RWPE2 (cell line): ENCODE data around the gene BICDL1.

Experiments
- ATAC-seq: fragments of 200-7000 bp; cut with Tn5 transposase; 3 replicates; pipeline ENCODE4 v1.9.1; 2021; ENCODE audit warnings: low read depth
- DNase-seq: peaks from one replicate; pipeline ENCODE4 v3.0.0-alpha.2; 2020; ENCODE audit warnings: low spot score
- H3K27ac ChIP-seq: fragments of 450-650 bp; 2 replicates; pipeline ENCODE4 v1.5.1; 2017; ENCODE audit warnings: mild to moderate bottlenecking; ENCODE audit not compliant: poor library complexity, severe bottlenecking
- H3K27me3 ChIP-seq: fragments of 250-450 bp; sonication (Bioruptor Pico); 2 replicates; pipeline ENCODE4 v1.5.1; 2021; ENCODE audit warnings: mild to moderate bottlenecking, moderate library complexity; ENCODE audit not compliant: insufficient read depth, poor library complexity, severe bottlenecking
- H3K36me3 ChIP-seq: fragments of 250-450 bp; sonication (Bioruptor Pico); 2 replicates; pipeline ENCODE4 v1.5.1; 2020; ENCODE audit warnings: low read depth, mild to moderate bottlenecking, moderate library complexity
- H3K4me1 ChIP-seq: fragments of 250-450 bp; sonication (Bioruptor Pico); 2 replicates; pipeline ENCODE4 v1.5.1; 2021; ENCODE audit warnings: mild to moderate bottlenecking, moderate library complexity; ENCODE audit not compliant: insufficient read depth, poor library complexity, severe bottlenecking
- H3K4me3 ChIP-seq: fragments of 250-450 bp; sonication (Bioruptor Pico); 2 replicates; pipeline ENCODE4 v1.5.1; 2021; ENCODE audit warnings: mild to moderate bottlenecking, moderate library complexity; ENCODE audit not compliant: severe bottlenecking
- H3K9me3 ChIP-seq: fragments of 250-450 bp; sonication (Bioruptor Pico); 2 replicates; pipeline ENCODE4 v1.5.1; 2021; ENCODE audit warnings: mild to moderate bottlenecking, moderate library complexity; ENCODE audit not compliant: severe bottlenecking
- CTCF ChIP-seq: fragments of 450-650 bp; IDR thresholded peaks from one replicate; pipeline ENCODE4 v1.5.1; 2017; ENCODE audit warnings: mild to moderate bottlenecking, moderate library complexity; ENCODE audit not compliant: poor library complexity, severe bottlenecking

BICDL1 gene

GRCh38 chr12:120109570-120110267 lies 120.7 kb downstream of the BICDL1 start:
- Histone ChIP-seq H3K36me3 (peaks cover 31% of the 10 kb centered on the region), H3K4me1 (no peaks in the 10 kb centered on the region), H3K4me3 (no peak overlapping the region), H3K9me3 (no peaks in the 10 kb centered on the region), H3K27ac (no peak overlapping the region), H3K27me3 (no peaks in the 10 kb centered on the region)
- ATAC-seq (no peak), DNase-seq (no peak)
- no peak for TF ChIP-seq CTCF

DNA sequence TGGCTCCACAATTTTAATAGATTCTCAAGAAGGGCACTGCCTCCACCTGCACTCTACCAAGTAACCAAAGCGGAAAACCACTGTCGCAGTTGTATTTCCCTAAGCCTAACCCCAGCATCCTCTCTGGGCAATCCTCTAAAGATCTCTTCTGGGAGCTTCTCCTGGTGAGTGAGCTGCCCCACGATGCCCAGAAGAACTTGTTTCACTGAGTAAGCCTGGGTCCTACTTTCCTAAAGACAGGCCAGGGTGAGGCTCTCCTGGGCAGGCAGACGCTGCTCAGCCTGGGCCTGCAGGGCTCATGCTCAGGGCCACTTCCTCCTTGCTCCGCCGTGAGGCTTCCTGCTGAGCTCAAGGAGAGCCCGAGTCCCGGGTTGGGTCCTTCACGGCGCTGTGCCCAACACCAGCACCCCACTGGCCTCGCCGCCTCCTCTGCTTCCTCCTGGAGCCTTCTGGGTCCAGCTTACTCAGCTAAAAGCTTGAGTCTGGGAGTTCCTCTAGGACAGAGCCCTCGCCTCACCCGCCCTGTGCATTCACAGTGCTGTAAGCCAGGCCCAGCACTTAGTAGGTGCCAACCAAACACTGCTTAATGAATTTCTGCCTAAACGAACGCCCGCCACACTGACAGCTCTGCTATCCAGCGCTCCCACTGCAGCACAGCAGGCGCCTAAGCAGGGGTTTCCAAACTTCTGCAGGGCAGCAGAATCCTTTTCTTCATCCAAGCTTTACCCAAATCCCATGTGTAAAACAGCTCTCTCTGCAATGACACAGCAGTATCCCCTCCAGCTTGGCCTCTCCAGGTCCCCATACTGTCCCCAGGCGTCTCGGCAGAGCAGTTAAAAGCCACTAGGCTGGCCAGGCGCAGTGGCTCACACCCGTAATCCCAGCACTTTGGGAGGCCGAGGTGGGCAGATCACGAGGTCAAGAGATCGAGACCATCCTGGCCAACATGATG lies 121.8 kb downstream of the BICDL1 start:
- no peak for TF ChIP-seq CTCF
- H3K27me3 ChIP-seq: no peaks in the 10 kb centered on the region
- no peak overlapping the region for H3K4me3 ChIP-seq
- no peak for DNase-seq
- peaks cover 32% of the 10 kb centered on the region for H3K36me3 ChIP-seq
- no peaks in the 10 kb centered on the region for H3K9me3 ChIP-seq
- peak; percentile 20; the same call in 1 of the 3 replicates for ATAC-seq
- H3K27ac ChIP-seq: no peak overlapping the region
- H3K4me1 ChIP-seq: peaks cover 6% of the 10 kb centered on the region

GRCh38 chr12:120115066-120115465 lies 126.0 kb downstream of the BICDL1 start:
- no peak overlapping the region for H3K4me3 ChIP-seq
- H3K27ac ChIP-seq: no peak overlapping the region
- H3K9me3 ChIP-seq: no peaks in the 10 kb centered on the region
- DNase-seq (no peak), ATAC-seq (no peak)
- peaks cover 24% of the 10 kb centered on the region for H3K36me3 ChIP-seq
- no peaks in the 10 kb centered on the region for H3K27me3 ChIP-seq
- H3K4me1 ChIP-seq: peaks cover 24% of the 10 kb centered on the region
- no peak for TF ChIP-seq CTCF

DNA sequence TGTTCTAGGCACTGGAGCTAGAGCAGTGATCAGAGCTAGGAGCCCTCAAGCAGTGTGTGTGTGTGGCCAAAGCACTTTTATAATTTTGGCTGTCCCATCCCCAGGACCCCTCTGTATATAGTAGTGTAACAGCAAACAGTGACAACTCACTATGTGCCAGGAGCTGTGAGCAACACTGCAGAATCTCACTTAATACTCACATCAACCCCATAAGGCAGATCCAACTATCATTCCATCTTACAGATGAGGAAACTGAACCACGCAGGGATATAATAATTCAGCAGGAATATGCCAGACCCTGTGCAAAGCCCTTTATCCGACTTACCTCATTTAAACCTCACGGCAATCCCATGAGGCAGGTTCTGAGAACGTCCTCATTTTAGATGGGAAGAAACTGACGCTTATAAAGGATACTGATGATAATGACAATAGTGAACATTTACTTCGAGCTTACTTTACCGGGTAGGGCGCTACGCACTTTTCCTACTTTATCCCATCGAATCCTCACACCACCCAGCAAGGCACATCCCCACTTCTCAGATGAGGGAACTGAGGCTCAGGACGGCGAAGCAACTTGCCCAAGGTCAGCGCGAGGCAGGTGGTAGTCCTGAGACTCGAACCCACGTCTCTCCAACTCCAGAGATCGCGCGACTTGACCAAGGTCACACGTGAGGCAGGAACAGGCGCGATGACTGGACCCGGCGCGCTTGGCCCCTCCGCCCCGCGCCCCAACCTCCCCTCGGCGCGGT lies 126.8 kb downstream of the BICDL1 start:
- no peak for ATAC-seq
- DNase-seq: no peak
- Histone ChIP-seq H3K9me3 (no peaks in the 10 kb centered on the region), H3K27me3 (no peaks in the 10 kb centered on the region), H3K36me3 (peaks cover 24% of the 10 kb centered on the region), H3K27ac (peak overlapping the region; percentile 67), H3K4me1 (peaks cover 24% of the 10 kb centered on the region), H3K4me3 (peak overlapping the region; percentile 83)
- no peak for TF ChIP-seq CTCF
